Stomach (tissue), 9 donors: ENCODE measurements around the gene APOBEC3A. TPM values are rescaled to one million over a fixed set of nuclear protein-coding genes. Genes with fewer than 3 reads are reported as not detected.

Experiments used
- DNase-seq, 2 donors: peaks; one replicate each; pipeline versions ENCODE4 v3.0.0 to v3.0.0-alpha.2; 2013 to 2019
- H3K27ac ChIP-seq, 5 donors: fragments of 200-600 bp in 4 of 5; sonication (generic) in 4 of 5; one replicate each; pipeline ENCODE4 v1.5.1; 2013 to 2019; ENCODE audit warnings: mild to moderate bottlenecking in 1 of 5, moderate library complexity in 1 of 5
- H3K27me3 ChIP-seq, 3 donors: fragments of 200-600 bp; sonication (generic); one replicate each; pipeline ENCODE4 v1.5.1; 2017 to 2019; ENCODE audit warnings: mixed run types in 1 of 3
- H3K36me3 ChIP-seq, 4 donors: fragments of 200-600 bp; sonication (generic); 1 replicate in 3 of 4; 2 replicates in 1 of 4; pipeline ENCODE4 v1.5.1; 2016 to 2019
- H3K4me1 ChIP-seq, 4 donors: fragments of 200-600 bp; sonication (generic); one replicate each; pipeline ENCODE4 v1.5.1; 2016 to 2019
- H3K4me3 ChIP-seq, 4 donors: fragments of 200-600 bp; sonication (generic) in 3 of 4; one replicate each; pipeline ENCODE4 v1.5.1; 2016 to 2019; ENCODE audit warnings: mild to moderate bottlenecking in 1 of 4
- H3K9me3 ChIP-seq, 4 donors: fragments of 200-600 bp; sonication (generic); one replicate each; pipeline ENCODE4 v1.5.1; 2016 to 2019
- CTCF ChIP-seq, 7 experiments: fragments of 450-650 bp in 4 of 7; fragments of 200-600 bp in 3 of 7; sonication (generic) in 3 of 7; IDR thresholded peaks; one replicate each; pipeline ENCODE4 v1.5.1; 2016 to 2019; ENCODE audit warnings: antibody characterized with exemption in 7 of 7, control low read depth in 2 of 7, mild to moderate bottlenecking in 1 of 7
- EP300 ChIP-seq: sonication (generic); formaldehyde crosslinking; IDR thresholded peaks from one replicate; pipeline ENCODE4 v1.6.1; 2017; ENCODE audit warnings: antibody characterized with exemption
- POLR2A ChIP-seq, 4 donors: fragments of 450-650 bp; IDR thresholded peaks; one replicate each; pipeline ENCODE4 v1.6.1; 2016; ENCODE audit warnings: antibody characterized with exemption in 4 of 4, control low read depth in 2 of 4, mild to moderate bottlenecking in 1 of 4, moderate library complexity in 1 of 4
- POLR2AphosphoS5 ChIP-seq, 3 donors: sonication (generic); formaldehyde crosslinking; IDR thresholded peaks; one replicate each; pipeline ENCODE4 v1.6.1; 2016; ENCODE audit warnings: antibody characterized with exemption in 3 of 3
- WGBS, 5 donors: extraction: QIAGEN DNeasy Blood & Tissue Kit in 3 of 5; methylation state at CpG; one replicate each; pipeline versions ENCODE4 v1.1.5 to v1.1.7; 2013 to 2018; 5-methylcytosine and 5-hydroxymethylcytosine counted together
- intact Hi-C: fragments of 100-400 bp; cut with DNase I; formaldehyde crosslinking; loops from one replicate; pipeline ENCODE4 v1.15.1; 2023; ENCODE audit warnings: low total_unique reads
- polyA plus RNA-seq, 3 donors: library from polyadenylated mRNA; stranded (reverse); fragments of 200-250 nt; gene quantifications; one replicate each; pipeline ENCODE4 v1.2.3, GENCODE V29; 2013
- total RNA-seq, 5 donors: library from RNA; depleted of rRNA; stranded (reverse); fragments of >200 nt; gene quantifications; one replicate each; pipeline versions ENCODE4 v1.1.0 to v1.2.3, GENCODE V29; 2014 to 2016
- donor health status: healthy with polysubstance abuse.
- donor health status: Bipolar disorder and iron deficiency.
- donor health status: healthy.

Gene APOBEC3A
- total and polyA plus RNA-seq, 8 donors: 1.2 to 3.3 (median 1.8) TPM; not detected in 4

GRCh38 chr22:38921120-38921519 is 36.3 kb upstream of the APOBEC3A start:
- 24 to 38% (median 27%) methylated on average over 6 of the region's 6 CpGs for WGBS, 5 donors
- intact Hi-C loops: no loop called here

GRCh38 chr22:38921806-38922205 is 35.6 kb upstream of the APOBEC3A start:
- intact Hi-C loops: no loop called here
- H3K27ac ChIP-seq: peak overlapping the region in 4 of 5 donors; percentile 40 to 75 (median 58)
- no peaks in the 10 kb centered on the region for H3K9me3 ChIP-seq
- H3K36me3 ChIP-seq: no peaks in the 10 kb centered on the region
- no peaks in the 10 kb centered on the region for H3K27me3 ChIP-seq
- no peak for TF ChIP-seq POLR2A (IDR thresholded peaks at IDR 0.05)
- no peak for TF ChIP-seq CTCF (IDR thresholded peaks at IDR 0.05)
- no peak for TF ChIP-seq POLR2AphosphoS5 (IDR thresholded peaks at IDR 0.05)
- TF ChIP-seq EP300: no peak
- H3K4me3 ChIP-seq: no peak overlapping the region
- DNase-seq: no peak
- 46 to 68% (median 50%) methylated on average over 4 of the region's 4 CpGs for WGBS, 5 donors
- peaks cover 29 to 60% (median 34%) of the 10 kb centered on the region in 4 donors for H3K4me1 ChIP-seq

More at GRCh38 chr22:38921120-38921519, 36.3 kb upstream of the APOBEC3A start:
- no peaks in the 10 kb centered on the region for H3K36me3 ChIP-seq
- no peaks in the 10 kb centered on the region for H3K9me3 ChIP-seq
- peak; percentile 83 to 97 for DNase-seq
- no peak overlapping the region for H3K4me3 ChIP-seq
- TF ChIP-seq CTCF (IDR thresholded peaks at IDR 0.05): no peak
- no peak for TF ChIP-seq EP300
- peak in 2 of 3 donors; percentile 19 to 77 for TF ChIP-seq POLR2AphosphoS5 (IDR thresholded peaks at IDR 0.05)
- TF ChIP-seq POLR2A (IDR thresholded peaks at IDR 0.05): no peak
- H3K27me3 ChIP-seq: no peaks in the 10 kb centered on the region
- H3K27ac ChIP-seq: peak overlapping the region; percentile 27 to 75 (median 55)
- peaks cover 28 to 53% (median 34%) of the 10 kb centered on the region in 4 donors for H3K4me1 ChIP-seq

GRCh38 chr22:38923463-38924346 is 33.7 kb upstream of the APOBEC3A start:
- intact Hi-C loops: no loop called here
- 17 to 26% (median 21%) methylated on average over 10 of the region's 10 CpGs for WGBS, 5 donors
- no peaks in the 10 kb centered on the region for H3K27me3 ChIP-seq
- H3K36me3 ChIP-seq: no peaks in the 10 kb centered on the region
- H3K4me3 ChIP-seq: peak overlapping the region in 3 of 4 donors; percentile 7 to 18 (median 11)
- peak in 3 of 7 experiments; percentile 14 to 22 (median 15) for TF ChIP-seq CTCF (IDR thresholded peaks at IDR 0.05)
- no peak for TF ChIP-seq POLR2A (IDR thresholded peaks at IDR 0.05)
- TF ChIP-seq POLR2AphosphoS5 (IDR thresholded peaks at IDR 0.05): peak; percentile 68 to 81 (median 77)
- H3K9me3 ChIP-seq: no peaks in the 10 kb centered on the region
- peak; percentile 80 to 93 for DNase-seq
- H3K27ac ChIP-seq: peak overlapping the region; percentile 79 to 94 (median 91)
- peaks cover 43 to 75% (median 46%) of the 10 kb centered on the region in 4 donors for H3K4me1 ChIP-seq

GRCh38 chr22:38924347-38924952 is 33.0 kb upstream of the APOBEC3A start:
- intact Hi-C loops: no loop called here
- TF ChIP-seq CTCF (IDR thresholded peaks at IDR 0.05): no peak
- TF ChIP-seq POLR2AphosphoS5 (IDR thresholded peaks at IDR 0.05): peak; percentile 60 to 91 (median 79)
- TF ChIP-seq EP300: no peak

More at GRCh38 chr22:38924347-38924952, 33.0 kb upstream of the APOBEC3A start:
- H3K4me1 ChIP-seq: peaks cover 43 to 75% (median 46%) of the 10 kb centered on the region in 4 donors
- 7 to 12% (median 10%) methylated on average over 9 of the region's 9 CpGs for WGBS, 5 donors
- H3K9me3 ChIP-seq: no peaks in the 10 kb centered on the region
- H3K36me3 ChIP-seq: no peaks in the 10 kb centered on the region
- H3K4me3 ChIP-seq: peak overlapping the region in 2 of 4 donors; percentile 7 to 11
- peak; percentile 94 to 96 for DNase-seq
- peak overlapping the region; percentile 79 to 94 (median 91) for H3K27ac ChIP-seq
- H3K27me3 ChIP-seq: no peaks in the 10 kb centered on the region
